DOHH2 (cell line): Measurements from ENCODE around the gene TRAK2.
"Not testable (repeated sequence)": the region's sequence is repeated elsewhere in the genome, so short reads cannot be mapped to it uniquely, and the experiment has no call there.

Source experiments
- H3F3A ChIP-seq: fragments of 200-600 bp; sonication (generic), shearing (Covaris generic); 2 replicates; pipeline ENCODE4 v1.6.0; 2016; ENCODE audit warnings: antibody characterized with exemption, mild to moderate bottlenecking; ENCODE audit not compliant: control insufficient read depth, insufficient read depth
- H3K27ac ChIP-seq: fragments of 200-600 bp; sonication (generic); 2 replicates; pipeline ENCODE4 v1.5.1; 2014; ENCODE audit warnings: low read depth, mild to moderate bottlenecking, low read length, moderate library complexity
- H3K27me3 ChIP-seq: fragments of 200-600 bp; sonication (generic); 2 replicates; pipeline ENCODE4 v1.6.1; 2014; ENCODE audit warnings: mild to moderate bottlenecking, low read length, mixed read lengths; ENCODE audit not compliant: control insufficient read depth
- H3K36me3 ChIP-seq: fragments of 200-600 bp; sonication (generic); 2 replicates; pipeline ENCODE4 v1.6.1; 2014; ENCODE audit warnings: mild to moderate bottlenecking, low read length, moderate library complexity, mixed read lengths; ENCODE audit not compliant: control insufficient read depth
- H3K4me1 ChIP-seq: fragments of 200-600 bp; sonication (generic); 2 replicates; pipeline ENCODE4 v1.6.1; 2014; ENCODE audit warnings: mild to moderate bottlenecking, low read length, mixed read lengths; ENCODE audit not compliant: control insufficient read depth
- H3K4me2 ChIP-seq: fragments of 200-600 bp; sonication (generic); 2 replicates; pipeline ENCODE4 v1.6.0; 2014; ENCODE audit warnings: mild to moderate bottlenecking, low read length, moderate library complexity
- H3K4me3 ChIP-seq: fragments of 200-600 bp; sonication (generic); 2 replicates; pipeline ENCODE4 v1.5.1; 2014; ENCODE audit warnings: mild to moderate bottlenecking, low read length, mixed read lengths
- H3K79me2 ChIP-seq: fragments of 200-600 bp; sonication (generic); 2 replicates; pipeline ENCODE4 v1.6.1; 2014; ENCODE audit warnings: mild to moderate bottlenecking, low read length, mixed read lengths; ENCODE audit not compliant: control insufficient read depth
- H3K9me2 ChIP-seq: fragments of 200-600 bp; sonication (generic); replicated peaks from 2 replicates; pipeline ENCODE4 v1.6.1; 2014; ENCODE audit warnings: mild to moderate bottlenecking, low read length, mixed read lengths; ENCODE audit not compliant: control insufficient read depth
- H3K9me3 ChIP-seq: fragments of 200-600 bp; sonication (generic); 2 replicates; pipeline ENCODE4 v1.6.1; 2014; ENCODE audit warnings: antibody characterized with exemption, low read length, mixed read lengths; ENCODE audit not compliant: control insufficient read depth, insufficient read depth
- H4K20me1 ChIP-seq: fragments of 200-600 bp; sonication (generic); 2 replicates; pipeline ENCODE4 v1.6.0; 2014; ENCODE audit warnings: low read depth, mild to moderate bottlenecking, antibody characterized with exemption, low read length, moderate library complexity; ENCODE audit not compliant: control insufficient read depth, insufficient read depth
- CTCF ChIP-seq: fragments of 200-600 bp; sonication (generic); IDR thresholded peaks from one replicate; pipeline ENCODE4 v1.5.1; 2014; ENCODE audit warnings: antibody characterized with exemption, mild to moderate bottlenecking, low read depth, low read length; ENCODE audit not compliant: poor library complexity, severe bottlenecking
- EZH2phosphoT487 ChIP-seq: fragments of 200-600 bp; sonication (generic); IDR thresholded peaks from 2 replicates; pipeline ENCODE4 v1.6.1; 2017; ENCODE audit warnings: borderline replicate concordance, mild to moderate bottlenecking, antibody characterized with exemption, low read length, moderate library complexity, mixed read lengths

The TRAK2 gene

GRCh38 chr2:201377218-201377617 is 74.0 kb downstream of the TRAK2 start:
- Histone ChIP-seq H3K4me3 (no peak overlapping the region), H3K9me2 (no peaks in the 10 kb centered on the region), H3K4me2 (no peak overlapping the region), H3K27me3 (no peaks in the 10 kb centered on the region), H3F3A (no peaks in the 10 kb centered on the region), H3K79me2 (no peaks in the 10 kb centered on the region), H3K27ac (no peak overlapping the region), H4K20me1 (no peaks in the 10 kb centered on the region), H3K9me3 (no peaks in the 10 kb centered on the region), H3K4me1 (no peaks in the 10 kb centered on the region), H3K36me3 (no peaks in the 10 kb centered on the region; the same call in 1 of the 2 replicates)
- TF ChIP-seq EZH2phosphoT487 (no peak), CTCF (no peak)

DNA sequence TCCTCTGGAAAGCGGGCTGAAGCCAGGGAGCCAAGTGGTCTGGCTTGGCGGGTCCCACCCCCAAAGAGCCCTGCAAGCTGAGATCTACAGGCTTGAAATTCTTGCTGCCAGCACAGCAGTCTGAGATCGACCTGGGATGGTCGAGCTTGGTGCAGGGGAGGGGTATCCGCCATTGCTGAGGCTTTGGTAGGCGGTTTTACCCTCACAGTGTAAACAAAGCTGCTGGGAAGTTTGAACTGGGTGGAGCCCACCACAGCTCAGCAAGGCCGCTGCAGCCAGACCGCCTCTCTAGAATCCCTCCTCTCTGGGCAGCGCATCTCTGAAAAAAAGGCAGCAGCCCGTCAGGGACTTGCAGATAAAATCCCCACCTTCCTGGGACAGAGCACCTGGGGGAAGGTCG is 81.5 kb downstream of the TRAK2 start:
- no peaks in the 10 kb centered on the region for H3K79me2 ChIP-seq
- no peaks in the 10 kb centered on the region for H3K4me1 ChIP-seq
- H4K20me1 ChIP-seq: no peaks in the 10 kb centered on the region
- H3K4me3 ChIP-seq: no peak overlapping the region
- no peaks in the 10 kb centered on the region for H3K36me3 ChIP-seq
- peaks cover 6% of the 10 kb centered on the region; the same call in 1 of the 2 replicates for H3K9me3 ChIP-seq
- no peaks in the 10 kb centered on the region for H3F3A ChIP-seq
- no peak overlapping the region for H3K4me2 ChIP-seq
- H3K9me2 ChIP-seq: no peaks in the 10 kb centered on the region
- no peaks in the 10 kb centered on the region for H3K27me3 ChIP-seq
- no peak for TF ChIP-seq EZH2phosphoT487
- TF ChIP-seq CTCF: no peak
- no peak overlapping the region for H3K27ac ChIP-seq

DNA sequence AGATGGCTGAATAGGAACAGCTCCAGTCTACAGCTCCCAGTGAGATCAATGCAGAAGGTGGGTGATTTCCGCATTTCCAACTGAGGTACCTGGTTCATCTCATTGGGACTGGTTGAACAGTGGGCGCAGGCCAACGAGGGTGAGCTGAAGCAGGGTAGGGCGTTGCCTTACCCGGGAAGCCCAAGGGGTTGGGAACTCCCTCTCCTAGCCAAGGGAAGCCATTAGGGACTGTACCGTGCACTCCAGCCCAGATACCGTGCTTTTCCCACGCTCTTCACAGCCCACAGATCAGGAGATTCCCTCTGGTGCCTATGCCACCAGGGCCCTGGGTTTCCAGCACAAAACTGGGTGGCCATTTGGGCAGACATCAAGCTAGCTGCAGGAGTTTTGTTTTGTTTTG is 81.9 kb downstream of the TRAK2 start:
- not testable (repeated sequence) for H3K27me3 ChIP-seq, H3K27ac ChIP-seq, H3K9me2 ChIP-seq, H3K4me3 ChIP-seq, H4K20me1 ChIP-seq, H3K4me1 ChIP-seq, H3K4me2 ChIP-seq, H3F3A ChIP-seq, H3K79me2 ChIP-seq, H3K9me3 ChIP-seq, H3K36me3 ChIP-seq

GRCh38 chr2:201366146-201366545 is 85.1 kb downstream of the TRAK2 start:
- TF ChIP-seq EZH2phosphoT487: no peak
- no peak for TF ChIP-seq CTCF
- H3K4me1 ChIP-seq: no peaks in the 10 kb centered on the region
- no peaks in the 10 kb centered on the region for H4K20me1 ChIP-seq
- H3K27me3 ChIP-seq: no peaks in the 10 kb centered on the region
- H3K9me3 ChIP-seq: peaks cover 11% of the 10 kb centered on the region; the same call in 1 of the 2 replicates
- no peak overlapping the region for H3K4me2 ChIP-seq
- no peaks in the 10 kb centered on the region for H3F3A ChIP-seq
- H3K36me3 ChIP-seq: no peaks in the 10 kb centered on the region
- no peak overlapping the region for H3K27ac ChIP-seq
- H3K9me2 ChIP-seq: no peaks in the 10 kb centered on the region
- H3K4me3 ChIP-seq: no peak overlapping the region
- H3K79me2 ChIP-seq: no peaks in the 10 kb centered on the region
